Mucosa of descending colon (tissue), 3 donors: Measurements from ENCODE around the gene GLIS1. TPM values are rescaled to one million over a fixed set of nuclear protein-coding genes. Genes with fewer than 3 reads are reported as not detected.

ENCODE experiments used
- ATAC-seq: fragments of 200-7000 bp; cut with Tn5 transposase; one replicate; pipeline ENCODE4 v1.9.1; 2020; ENCODE audit warnings: mild to moderate bottlenecking, moderate library complexity
- DNase-seq, 3 donors: peaks; one replicate each; pipeline ENCODE4 v3.0.0-alpha.2; 2020
- H3K36me3 ChIP-seq: fragments of 200-600 bp; one replicate; pipeline ENCODE4 v1.8.0; 2021; ENCODE audit warnings: low read depth, mild to moderate bottlenecking
- H3K4me1 ChIP-seq: fragments of 200-600 bp; one replicate; pipeline ENCODE4 v1.8.0; 2021; ENCODE audit warnings: low read depth, mild to moderate bottlenecking
- H3K4me3 ChIP-seq: fragments of 200-600 bp; one replicate; pipeline ENCODE4 v1.8.0; 2021; ENCODE audit warnings: mild to moderate bottlenecking
- H3K9me3 ChIP-seq: fragments of 200-600 bp; one replicate; pipeline ENCODE4 v1.8.0; 2021; ENCODE audit warnings: mild to moderate bottlenecking
- intact Hi-C, 2 donors: fragments of 100-400 bp; cut with DNase I in 1 of 2; cut with micrococcal nuclease in 1 of 2; formaldehyde crosslinking; loops; one replicate each; pipeline versions ENCODE4 v1.11.0 to v1.11.1; 2022; cut with DNase I, micrococcal nuclease
- total RNA-seq, 3 donors: library from RNA; stranded (reverse); fragmentation: NEBNext Ultra II Directional in 2 of 3; extraction: Animal tissue kit (Norgen Biotek cat#: 25700) in 2 of 3; gene quantifications; one replicate each; pipeline versions ENCODE4 v1.2.1 to v1.2.4, GENCODE V29; 2021 to 2023
- TF ChIP-seq, protein P1 (sequence below): fragments of 200-600 bp; IDR thresholded peaks from one replicate; pipeline ENCODE4 v1.8.0; 2022; ENCODE audit warnings: antibody characterized with exemption, mild to moderate bottlenecking
- donor health status: DM: no; HTN: no; CAD: no; lungs with moderate emphysema.
- donor health status: DM: no; HTN: no; CAD: no.
- donor health status: DM: no; HTN: yes; CAD: no.

Gene GLIS1
- total RNA-seq, 3 donors from 2014 or later, result 0.09 to 0.24 (median 0.14) TPM

DNA sequence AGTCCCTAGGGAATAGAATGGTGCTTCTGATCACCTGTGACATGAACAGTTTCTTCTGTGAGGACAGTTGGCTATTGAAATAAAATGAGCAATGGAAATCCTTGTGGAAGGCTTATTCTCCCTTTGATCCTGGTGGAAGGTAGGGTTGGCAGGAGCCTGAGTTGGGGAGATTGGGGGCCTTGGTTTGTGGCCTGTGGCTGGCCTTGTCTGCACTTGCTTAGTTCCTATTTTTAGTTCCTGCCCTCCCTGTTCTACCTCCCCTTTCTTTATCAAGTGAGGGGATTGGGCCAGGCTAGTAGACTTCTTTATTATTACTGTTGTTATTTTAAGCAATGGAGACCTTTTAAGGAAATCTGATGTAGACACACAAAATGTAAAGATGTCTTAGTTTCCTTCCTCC lies 271.6 kb downstream of the GLIS1 start:
- TF ChIP-seq, protein P1, sequence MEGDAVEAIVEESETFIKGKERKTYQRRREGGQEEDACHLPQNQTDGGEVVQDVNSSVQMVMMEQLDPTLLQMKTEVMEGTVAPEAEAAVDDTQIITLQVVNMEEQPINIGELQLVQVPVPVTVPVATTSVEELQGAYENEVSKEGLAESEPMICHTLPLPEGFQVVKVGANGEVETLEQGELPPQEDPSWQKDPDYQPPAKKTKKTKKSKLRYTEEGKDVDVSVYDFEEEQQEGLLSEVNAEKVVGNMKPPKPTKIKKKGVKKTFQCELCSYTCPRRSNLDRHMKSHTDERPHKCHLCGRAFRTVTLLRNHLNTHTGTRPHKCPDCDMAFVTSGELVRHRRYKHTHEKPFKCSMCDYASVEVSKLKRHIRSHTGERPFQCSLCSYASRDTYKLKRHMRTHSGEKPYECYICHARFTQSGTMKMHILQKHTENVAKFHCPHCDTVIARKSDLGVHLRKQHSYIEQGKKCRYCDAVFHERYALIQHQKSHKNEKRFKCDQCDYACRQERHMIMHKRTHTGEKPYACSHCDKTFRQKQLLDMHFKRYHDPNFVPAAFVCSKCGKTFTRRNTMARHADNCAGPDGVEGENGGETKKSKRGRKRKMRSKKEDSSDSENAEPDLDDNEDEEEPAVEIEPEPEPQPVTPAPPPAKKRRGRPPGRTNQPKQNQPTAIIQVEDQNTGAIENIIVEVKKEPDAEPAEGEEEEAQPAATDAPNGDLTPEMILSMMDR, result no peak
- intact Hi-C loops, result no loop called here
- no peak for DNase-seq

DNA sequence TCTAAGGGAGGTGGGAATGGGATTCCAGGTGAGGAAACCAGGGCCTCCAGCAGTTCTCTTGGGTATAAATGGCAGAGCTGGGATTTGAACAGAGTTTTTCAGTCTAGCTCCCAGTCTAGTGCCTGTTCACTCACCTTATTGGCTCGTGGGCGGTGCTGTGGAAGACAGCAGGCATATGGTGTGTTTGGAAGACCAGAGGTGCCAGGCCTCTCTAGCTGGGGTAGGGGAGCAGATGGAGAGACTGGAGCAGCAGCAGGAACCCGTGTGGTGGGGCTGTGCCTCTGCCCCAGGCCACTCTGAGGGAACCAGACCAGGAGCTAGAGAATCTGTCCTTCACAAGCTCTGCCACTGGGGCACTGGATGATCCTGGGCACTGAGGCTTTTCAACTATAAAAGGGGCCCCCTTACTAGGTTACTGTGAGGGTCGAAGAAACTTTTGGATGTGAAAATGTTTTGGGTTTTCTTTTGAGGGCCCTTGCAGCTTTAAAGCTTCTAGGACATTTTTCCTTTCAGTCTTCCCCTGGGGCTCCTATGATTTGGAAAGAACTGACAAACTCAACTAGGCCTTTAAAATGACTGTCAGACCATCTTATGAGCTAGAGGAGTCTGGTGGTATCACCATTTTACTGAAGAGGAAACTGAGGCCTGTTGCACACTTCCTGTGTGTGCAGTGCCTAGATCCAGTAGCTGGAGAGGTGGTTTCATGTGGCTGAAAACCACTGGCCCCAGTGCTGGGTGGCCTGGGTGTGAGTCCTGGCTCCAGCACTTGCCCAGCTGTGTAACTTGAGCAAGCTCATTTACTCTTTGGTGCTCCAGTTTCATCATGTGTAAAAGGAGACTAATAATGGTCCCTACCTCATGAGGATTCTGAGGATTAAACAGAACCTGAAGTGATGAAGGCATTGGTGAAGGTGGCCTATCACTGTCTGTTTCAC lies 273.7 kb downstream of the GLIS1 start:
- no peak for DNase-seq

More for the DNA sequence above, 271.6 kb downstream of the GLIS1 start:
- no peak overlapping the region for H3K4me3 ChIP-seq
- H3K36me3 ChIP-seq, result no peaks in the 10 kb centered on the region
- H3K4me1 ChIP-seq, result no peaks in the 10 kb centered on the region
- no peak for ATAC-seq
- H3K9me3 ChIP-seq, result no peaks in the 10 kb centered on the region

DNA sequence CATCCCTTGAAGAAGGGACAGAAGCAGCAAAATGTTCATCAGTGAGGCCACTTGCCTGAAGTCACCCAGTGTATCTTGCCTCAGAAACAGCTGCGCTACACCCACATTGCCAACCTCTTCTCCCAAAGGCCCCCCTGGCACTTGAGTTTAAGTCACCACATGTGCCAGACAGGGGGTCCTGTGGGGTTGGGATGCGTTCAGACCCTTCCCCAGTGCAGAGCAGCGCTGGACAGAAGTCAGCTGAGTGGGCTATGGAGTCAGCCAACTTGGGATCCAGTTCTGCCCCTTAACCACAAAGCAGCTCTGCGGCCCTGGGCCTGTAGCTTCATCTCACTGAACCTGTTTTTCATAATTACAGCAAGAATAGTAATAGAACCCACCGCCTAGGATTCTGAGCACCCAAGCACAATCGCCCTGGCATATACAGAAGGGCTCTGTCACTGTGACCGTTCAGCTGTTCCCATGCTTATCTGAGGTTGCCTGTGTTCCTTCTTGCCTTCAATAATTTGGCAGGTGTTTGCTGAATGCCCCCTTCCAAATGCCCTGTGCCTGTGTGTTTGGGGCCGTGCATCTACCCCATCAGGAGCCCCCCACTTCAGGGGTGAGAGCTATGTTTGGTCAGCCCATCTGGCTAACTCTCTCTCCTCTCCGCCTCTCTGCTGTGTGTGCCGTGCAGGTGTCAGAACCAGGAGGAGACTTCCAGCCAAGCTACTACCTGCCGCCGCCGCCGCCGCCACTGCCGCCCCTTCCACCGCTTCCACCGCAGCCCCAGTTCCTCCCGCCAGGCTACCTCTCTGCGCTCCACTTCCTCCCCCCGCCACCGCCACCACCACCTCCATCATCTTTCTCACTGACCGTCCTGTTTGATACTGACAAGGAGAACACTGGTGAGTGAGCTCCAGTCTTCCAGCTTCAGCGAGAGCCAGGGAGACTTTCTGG lies 274.7 kb downstream of the GLIS1 start:
- no peaks in the 10 kb centered on the region for H3K9me3 ChIP-seq
- ATAC-seq (no peak), DNase-seq (no peak)
- H3K36me3 ChIP-seq, result no peaks in the 10 kb centered on the region
- no peaks in the 10 kb centered on the region for H3K4me1 ChIP-seq
- intact Hi-C loops, result no loop called here
- H3K4me3 ChIP-seq, result no peak overlapping the region
- TF ChIP-seq, protein P1, result no peak

More for the DNA sequence above, 273.7 kb downstream of the GLIS1 start:
- TF ChIP-seq, protein P1, result no peak
- ATAC-seq, result no peak
- intact Hi-C loops, result no loop called here
- H3K36me3 ChIP-seq, result no peaks in the 10 kb centered on the region
- no peaks in the 10 kb centered on the region for H3K4me1 ChIP-seq
- H3K4me3 ChIP-seq, result no peak overlapping the region
- no peaks in the 10 kb centered on the region for H3K9me3 ChIP-seq

DNA sequence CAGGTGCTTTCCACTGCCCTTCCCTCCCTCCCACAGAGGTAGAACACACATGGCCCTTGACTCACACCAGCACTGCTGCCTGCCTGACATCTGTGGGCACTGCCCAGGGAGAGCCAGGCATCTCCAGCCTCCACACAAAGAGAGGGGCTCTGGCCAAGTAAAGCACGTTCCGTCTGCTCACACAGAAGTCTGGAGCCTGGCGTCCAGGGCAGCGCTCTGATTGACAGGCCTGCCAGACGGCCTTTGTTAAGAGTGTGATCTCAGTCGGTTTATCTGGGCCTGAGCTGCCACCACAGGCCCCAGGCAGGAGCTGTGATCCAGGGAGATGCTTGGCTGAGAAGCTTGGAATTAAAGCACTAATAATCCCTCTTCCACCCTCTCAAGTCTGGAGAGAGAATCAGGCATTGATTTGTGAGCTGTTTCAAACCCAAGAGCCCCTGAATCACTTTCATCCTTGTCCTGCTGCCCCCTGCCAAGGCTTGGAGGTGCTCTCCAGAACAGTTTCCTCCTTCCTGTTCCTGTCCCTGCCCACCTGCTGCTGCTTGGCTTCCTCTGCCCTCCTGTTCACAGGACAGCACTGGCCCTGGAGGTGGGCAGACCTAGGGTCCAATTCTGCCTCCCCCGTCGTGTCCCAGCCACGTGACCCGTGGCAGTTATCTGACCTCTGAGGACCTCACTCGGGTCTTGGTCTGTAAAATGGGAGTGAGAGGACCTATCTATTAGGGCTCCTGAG lies 276.0 kb downstream of the GLIS1 start:
- ATAC-seq, result no peak
- no peak for DNase-seq
- intact Hi-C loops, result no loop called here

More for the DNA sequence above, 276.0 kb downstream of the GLIS1 start:
- Histone ChIP-seq H3K9me3 (no peaks in the 10 kb centered on the region), H3K4me3 (no peak overlapping the region), H3K36me3 (no peaks in the 10 kb centered on the region), H3K4me1 (no peaks in the 10 kb centered on the region)
- TF ChIP-seq, protein P1, result no peak
